ENCODE results near the gene ZXDC. TPM values are rescaled to one million over a fixed set of nuclear protein-coding genes. Genes with fewer than 3 reads are reported as not detected.

Gene ZXDC
- total RNA-seq, 1 donor from 2014 or later = 45.4 TPM

GRCh38 chr3:126517986-126518778 is 42.5 kb upstream of the ZXDC start:
- Mint-ChIP-seq H3K9me3 (no peaks in the 10 kb centered on the region), H3K4me3 (no peak overlapping the region), H3K27ac (no peak overlapping the region), H3K27me3 (peaks cover 16% of the 10 kb centered on the region), H3K4me1 (no peaks in the 10 kb centered on the region), H3K36me3 (ENCODE audit: low read depth) (no peaks in the 10 kb centered on the region)
- CTCF ChIA-PET = interaction anchor here (0.7 kb wide), 1 partner anchor 1030 kb away, joined by 4 read pairs; no protein-coding TSS in a partner anchor
- TF ChIP-seq CTCF (IDR thresholded peaks at IDR 0.05) = no peak
- POLR2A ChIA-PET = no interaction called here
- intact Hi-C loops (cut with micrococcal nuclease) = no loop called here
- DNase-seq (no peak), ATAC-seq (ENCODE audit: low read depth) (no peak)

GRCh38 chr3:126517291-126517951 is 41.7 kb upstream of the ZXDC start, which contains the start of gene UROC1:
UROC1 (minus strand) TSS chr3:126517773; CDS start chr3:126517719, 54 bp downstream.
- Mint-ChIP-seq H3K4me3 (no peak within 1 kb of the TSS), H3K27me3 (peaks cover 9% of the 10 kb centered on the region), H3K36me3 (ENCODE audit: low read depth) (no peaks in the 10 kb centered on the region), H3K27ac (no peak within 1 kb of the TSS), H3K9me3 (no peaks in the 10 kb centered on the region), H3K4me1 (no peaks in the 10 kb centered on the region)
- intact Hi-C loops (cut with micrococcal nuclease) = no loop called here
- no peak for TF ChIP-seq CTCF (IDR thresholded peaks at IDR 0.05)
- no peak for ATAC-seq (ENCODE audit: low read depth)
- POLR2A ChIA-PET = no interaction called here
- no peak for DNase-seq
- CTCF ChIA-PET = no interaction called here

GRCh38 chr3:126516936-126517290 is 41.2 kb upstream of the ZXDC start:
- peaks cover 4% of the 10 kb centered on the region for H3K27me3 Mint-ChIP-seq
- DNase-seq (no peak), ATAC-seq (ENCODE audit: low read depth) (no peak)
- ChIA-PET POLR2A (no interaction called here), CTCF (no interaction called here)
- no peak overlapping the region for H3K27ac Mint-ChIP-seq
- no peak for TF ChIP-seq CTCF (IDR thresholded peaks at IDR 0.05)
- intact Hi-C loops (cut with micrococcal nuclease) = no loop called here
- no peaks in the 10 kb centered on the region for H3K36me3 Mint-ChIP-seq (ENCODE audit: low read depth)
- H3K4me1 Mint-ChIP-seq = no peaks in the 10 kb centered on the region
- H3K4me3 Mint-ChIP-seq = no peak overlapping the region
- H3K9me3 Mint-ChIP-seq = no peaks in the 10 kb centered on the region

GRCh38 chr3:126516152-126516935 is 40.7 kb upstream of the ZXDC start:
- DNase-seq = no peak
- Mint-ChIP-seq H3K27ac (no peak overlapping the region), H3K36me3 (ENCODE audit: low read depth) (no peaks in the 10 kb centered on the region), H3K27me3 (peaks cover 4% of the 10 kb centered on the region), H3K9me3 (no peaks in the 10 kb centered on the region), H3K4me3 (no peak overlapping the region), H3K4me1 (no peaks in the 10 kb centered on the region)
- CTCF ChIA-PET = no interaction called here
- POLR2A ChIA-PET = no interaction called here
- no peak for TF ChIP-seq CTCF (IDR thresholded peaks at IDR 0.05)
- ATAC-seq (ENCODE audit: low read depth) = no peak
- intact Hi-C loops (cut with micrococcal nuclease) = no loop called here

Data from activated B cell treated with CpG ODN at 0.5 μM for 24 hours (primary cell).